DOHH2 (cell line): Measurements from ENCODE around the gene CPLX3.

Experiments used
- EZH2phosphoT487 ChIP-seq: fragments of 200-600 bp; sonication (generic); IDR thresholded peaks from 2 replicates; pipeline ENCODE4 v1.6.1; 2017; ENCODE audit warnings: borderline replicate concordance, mild to moderate bottlenecking, antibody characterized with exemption, low read length, moderate library complexity, mixed read lengths
- TF ChIP-seq, protein P1 (sequence below): fragments of 200-600 bp; sonication (generic); IDR thresholded peaks from one replicate; pipeline ENCODE4 v1.5.1; 2014; ENCODE audit warnings: antibody characterized with exemption, mild to moderate bottlenecking, low read depth, low read length; ENCODE audit not compliant: poor library complexity, severe bottlenecking

DNA sequence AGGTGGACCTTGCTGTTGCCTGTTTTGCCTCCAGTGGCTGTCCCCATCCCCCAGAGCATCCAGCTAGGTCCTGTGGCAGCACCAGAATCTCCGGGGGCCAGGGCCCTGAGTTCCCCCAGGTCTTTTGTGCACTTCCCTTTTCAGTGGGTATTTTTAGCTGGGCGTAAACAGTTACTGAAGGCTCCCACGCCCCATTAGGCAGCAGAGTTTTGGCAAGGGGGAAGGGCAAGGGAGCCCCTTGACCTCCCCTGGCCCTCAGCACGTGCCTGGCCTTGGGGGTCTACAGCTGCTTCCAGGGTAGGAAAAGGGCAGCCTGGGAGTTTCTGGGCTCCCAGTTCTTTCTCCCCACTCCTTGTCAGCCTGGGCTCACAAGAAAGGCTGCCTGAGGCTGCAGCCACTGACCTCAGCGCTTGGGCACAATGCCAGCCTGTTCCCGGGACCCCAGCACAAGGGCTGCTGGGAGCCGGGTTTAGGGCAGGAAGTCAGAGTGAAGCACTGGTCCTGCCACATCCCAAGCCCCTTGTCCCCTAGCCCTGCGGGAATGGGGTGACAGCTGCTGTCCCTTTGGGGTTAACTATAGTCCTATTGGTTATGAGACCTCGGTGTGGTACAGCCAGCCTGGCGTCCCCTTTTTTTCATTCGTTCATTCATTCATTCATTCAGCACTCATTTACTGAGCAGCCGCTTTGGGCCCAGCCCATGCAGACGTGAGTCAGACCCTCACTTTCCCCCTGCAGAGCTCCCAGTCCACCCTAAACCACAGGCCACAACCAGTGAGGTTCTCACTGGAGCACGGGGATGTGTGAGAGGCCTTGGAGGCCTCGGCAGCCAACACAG lies 36.1 kb upstream of the CPLX3 start:
- TF ChIP-seq, protein P1, sequence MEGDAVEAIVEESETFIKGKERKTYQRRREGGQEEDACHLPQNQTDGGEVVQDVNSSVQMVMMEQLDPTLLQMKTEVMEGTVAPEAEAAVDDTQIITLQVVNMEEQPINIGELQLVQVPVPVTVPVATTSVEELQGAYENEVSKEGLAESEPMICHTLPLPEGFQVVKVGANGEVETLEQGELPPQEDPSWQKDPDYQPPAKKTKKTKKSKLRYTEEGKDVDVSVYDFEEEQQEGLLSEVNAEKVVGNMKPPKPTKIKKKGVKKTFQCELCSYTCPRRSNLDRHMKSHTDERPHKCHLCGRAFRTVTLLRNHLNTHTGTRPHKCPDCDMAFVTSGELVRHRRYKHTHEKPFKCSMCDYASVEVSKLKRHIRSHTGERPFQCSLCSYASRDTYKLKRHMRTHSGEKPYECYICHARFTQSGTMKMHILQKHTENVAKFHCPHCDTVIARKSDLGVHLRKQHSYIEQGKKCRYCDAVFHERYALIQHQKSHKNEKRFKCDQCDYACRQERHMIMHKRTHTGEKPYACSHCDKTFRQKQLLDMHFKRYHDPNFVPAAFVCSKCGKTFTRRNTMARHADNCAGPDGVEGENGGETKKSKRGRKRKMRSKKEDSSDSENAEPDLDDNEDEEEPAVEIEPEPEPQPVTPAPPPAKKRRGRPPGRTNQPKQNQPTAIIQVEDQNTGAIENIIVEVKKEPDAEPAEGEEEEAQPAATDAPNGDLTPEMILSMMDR = no peak
- TF ChIP-seq EZH2phosphoT487 = no peak
